ENCODE results near the gene AFP. TPM values are rescaled to one million over a fixed set of nuclear protein-coding genes. Genes with fewer than 3 reads are reported as not detected.

AFP gene
- total RNA-seq, 1 donor = 0.90 TPM

GRCh38 chr4:73436674-73437557, 895 bp downstream of the AFP start:
- no peak overlapping the region for H3K4me3 ChIP-seq (ENCODE audit: low read depth, low read length)
- DNase-seq (ENCODE audit: low read depth) = no peak
- no peak for TF ChIP-seq CTCF (IDR thresholded peaks at IDR 0.05; ENCODE audit: insufficient read depth, low read length)

DNA sequence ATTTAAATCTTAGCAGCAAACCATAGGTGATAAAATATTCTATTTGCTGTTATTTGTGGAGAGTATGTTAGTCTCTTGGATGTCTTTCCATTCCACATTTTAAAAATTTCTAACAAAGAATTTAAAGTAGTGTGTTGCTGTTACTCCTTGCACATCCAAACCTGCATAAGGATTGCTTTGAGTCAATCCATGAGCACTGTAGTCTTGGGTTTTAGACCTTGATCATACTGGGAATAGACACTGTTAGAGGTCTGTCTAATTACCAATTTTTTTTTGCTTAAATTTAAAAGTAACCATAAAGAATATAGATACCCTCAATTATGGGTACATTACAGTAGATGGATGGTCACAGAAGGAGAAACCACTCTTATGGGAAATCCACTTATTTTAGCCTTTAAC, 1.5 kb downstream of the AFP start:
- H3K4me3 ChIP-seq (ENCODE audit: low read depth, low read length) = no peak overlapping the region
- no peak for DNase-seq (ENCODE audit: low read depth)
- TF ChIP-seq CTCF (IDR thresholded peaks at IDR 0.05; ENCODE audit: insufficient read depth, low read length) = no peak

GRCh38 chr4:73438048-73438447, 2.0 kb downstream of the AFP start:
- TF ChIP-seq CTCF (IDR thresholded peaks at IDR 0.05; ENCODE audit: insufficient read depth, low read length) = no peak
- DNase-seq (ENCODE audit: low read depth) = no peak
- no peak overlapping the region for H3K4me3 ChIP-seq (ENCODE audit: low read depth, low read length)

DNA sequence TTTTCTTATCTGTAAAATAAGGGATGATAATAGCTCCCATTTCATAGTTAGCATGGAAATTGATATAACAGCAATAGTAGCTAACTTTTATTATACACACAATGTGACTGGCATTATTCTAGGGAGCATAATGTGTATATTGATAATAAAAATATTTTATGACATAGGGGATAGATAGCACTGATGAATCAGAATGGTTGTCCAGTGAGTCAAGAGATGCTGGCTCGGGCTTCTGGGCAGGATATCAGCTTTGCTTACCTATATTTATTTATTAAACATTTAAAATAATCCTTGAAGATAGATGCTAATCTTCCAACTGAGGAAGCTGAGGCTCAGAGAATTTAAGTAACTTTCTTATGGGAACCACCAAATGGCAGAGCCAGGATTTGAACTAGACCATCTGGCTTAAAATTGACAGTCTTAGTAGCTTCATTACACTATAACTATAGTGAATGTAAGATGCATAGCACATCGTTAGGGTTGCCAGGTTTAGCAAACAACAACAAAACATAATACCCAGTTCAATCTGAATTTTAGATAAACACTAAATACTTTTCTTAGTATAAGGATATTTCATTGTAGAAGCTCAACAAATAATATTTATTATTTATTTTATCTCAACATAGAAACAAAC, 2.7 kb downstream of the AFP start:
- TF ChIP-seq CTCF (IDR thresholded peaks at IDR 0.05; ENCODE audit: insufficient read depth, low read length) = no peak

GRCh38 chr4:73439445-73439844, 3.4 kb downstream of the AFP start:
- no peak for DNase-seq (ENCODE audit: low read depth)
- no peak for TF ChIP-seq CTCF (IDR thresholded peaks at IDR 0.05; ENCODE audit: insufficient read depth, low read length)
- no peak overlapping the region for H3K4me3 ChIP-seq (ENCODE audit: low read depth, low read length)

More for the DNA sequence above, 2.7 kb downstream of the AFP start:
- no peak overlapping the region for H3K4me3 ChIP-seq (ENCODE audit: low read depth, low read length)
- no peak for DNase-seq (ENCODE audit: low read depth)

DNA sequence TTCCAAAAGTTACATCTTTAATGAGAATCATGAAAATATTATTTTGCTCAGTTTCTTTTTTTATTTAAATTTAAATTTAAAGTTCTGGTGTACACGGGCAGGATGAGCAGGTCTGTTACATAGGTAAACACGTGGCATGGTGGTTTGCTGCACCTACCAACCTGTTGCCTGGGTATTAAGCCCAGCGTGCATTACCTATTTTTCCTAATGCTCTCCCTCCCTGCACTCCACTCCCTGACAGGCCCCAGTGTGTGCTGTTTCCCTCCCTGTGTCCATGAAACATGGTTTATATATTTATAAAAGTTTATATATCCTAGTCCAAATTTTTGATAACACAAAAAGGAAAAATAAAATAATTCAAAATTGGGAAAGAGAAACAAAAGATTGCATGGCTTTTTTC, 4.0 kb downstream of the AFP start:
- no peak for TF ChIP-seq CTCF (IDR thresholded peaks at IDR 0.05; ENCODE audit: insufficient read depth, low read length)
- no peak overlapping the region for H3K4me3 ChIP-seq (ENCODE audit: low read depth, low read length)
- no peak for DNase-seq (ENCODE audit: low read depth)
